DND-41 (cell line): Measurements from ENCODE around the gene NKD1.

Experiments
- CTCF ChIP-seq: IDR thresholded peaks from 2 replicates; pipeline ENCODE4 v1.5.1; 2012; ENCODE audit warnings: borderline replicate concordance, low read length, moderate library complexity, mild to moderate bottlenecking; ENCODE audit not compliant: poor library complexity, severe bottlenecking; ENCODE audit errors: extremely low read depth
- EZH2 ChIP-seq: IDR thresholded peaks from 3 replicates; pipeline ENCODE4 v1.6.1; 2012; ENCODE audit warnings: borderline replicate concordance, low read depth, mild to moderate bottlenecking, moderate library complexity, low read length, inconsistent platforms; ENCODE audit not compliant: severe bottlenecking

- TF ChIP-seq CTCF = no peak
- no peak for TF ChIP-seq EZH2
Measured at GRCh38 chr16:50644245-50644644, 96.0 kb downstream of the NKD1 start.
